Middle frontal gyrus (tissue), 1 donor: ENCODE measurements around the gene PRPF18.

Source experiments
- DNase-seq: peaks from one replicate; pipeline ENCODE4 v3.0.0-alpha.2; 2015; ENCODE audit warnings: low spot score; ENCODE audit errors: extremely low spot score

Gene PRPF18

GRCh38 chr10:13637894-13638293, 51.1 kb downstream of the PRPF18 start:
- no peak for DNase-seq

GRCh38 chr10:13642293-13642692, 55.5 kb downstream of the PRPF18 start:
- DNase-seq = no peak

GRCh38 chr10:13643016-13643415, 56.3 kb downstream of the PRPF18 start:
- DNase-seq = no peak

- no peak for DNase-seq
Measured at GRCh38 chr10:13644866-13645265, 58.1 kb downstream of the PRPF18 start.

- no peak for DNase-seq
Measured at GRCh38 chr10:13648425-13648824, 61.7 kb downstream of the PRPF18 start.

- no peak for DNase-seq
Measured at GRCh38 chr10:13649844-13650520, 63.2 kb downstream of the PRPF18 start.

- no peak for DNase-seq
Measured at GRCh38 chr10:13650961-13651360, 64.2 kb downstream of the PRPF18 start.

GRCh38 chr10:13651969-13652720, 65.4 kb downstream of the PRPF18 start:
- DNase-seq = no peak

- DNase-seq = no peak
Measured at GRCh38 chr10:13652860-13653259, 66.1 kb downstream of the PRPF18 start.

GRCh38 chr10:13654118-13654830, 67.5 kb downstream of the PRPF18 start:
- DNase-seq = no peak

- no peak for DNase-seq
Measured at GRCh38 chr10:13654846-13655245, 68.1 kb downstream of the PRPF18 start.

- no peak for DNase-seq
Measured at GRCh38 chr10:13656337-13657100, 69.8 kb downstream of the PRPF18 start.

GRCh38 chr10:13657101-13657680, 70.4 kb downstream of the PRPF18 start:
- no peak for DNase-seq

- no peak for DNase-seq
Measured at GRCh38 chr10:13658264-13658663, 71.5 kb downstream of the PRPF18 start.

- no peak for DNase-seq
Measured at GRCh38 chr10:13658871-13659685, 72.3 kb downstream of the PRPF18 start.

- peak; percentile 84 for DNase-seq
Measured at GRCh38 chr10:13659887-13660550, 73.3 kb downstream of the PRPF18 start.

GRCh38 chr10:13660551-13660920, 73.8 kb downstream of the PRPF18 start:
- DNase-seq = no peak

- DNase-seq = no peak
Measured at GRCh38 chr10:13661256-13661655, 74.5 kb downstream of the PRPF18 start.

- no peak for DNase-seq
Measured at GRCh38 chr10:13665516-13666262, 78.9 kb downstream of the PRPF18 start.
